GM12878 (cell line): ENCODE measurements around the gene FXYD6. TPM values are rescaled to one million over a fixed set of nuclear protein-coding genes. Genes with fewer than 3 reads are reported as not detected.

Experiments used
- ATF2 ChIP-seq: IDR thresholded peaks from 2 replicates; pipeline ENCODE4 v1.6.1; 2012; ENCODE audit warnings: low read length, inconsistent platforms
- BCL3 ChIP-seq: IDR thresholded peaks from 2 replicates; pipeline ENCODE4 v1.6.1; 2011; ENCODE audit warnings: borderline replicate concordance, low read depth, mild to moderate bottlenecking, moderate library complexity, low read length; ENCODE audit not compliant: insufficient read depth, poor library complexity, severe bottlenecking
- FOXM1 ChIP-seq: IDR thresholded peaks from 2 replicates; pipeline ENCODE4 v1.6.1; 2012; ENCODE audit warnings: low read depth, mild to moderate bottlenecking, inconsistent platforms, low read length, moderate library complexity
- HDAC2 ChIP-seq: fragments of 200-600 bp; sonication (generic); IDR thresholded peaks from 2 replicates; pipeline ENCODE4 v1.6.1; 2017
- IKZF1 ChIP-seq: fragments of 450-650 bp; conservative IDR thresholded peaks from 2 replicates; pipeline ENCODE4 v1.6.1; 2017; ENCODE audit warnings: antibody characterized with exemption, mild to moderate bottlenecking
- KLF5 ChIP-seq: fragments of 450-650 bp; IDR thresholded peaks from 2 replicates; pipeline ENCODE4 v1.6.1; 2014; ENCODE audit warnings: mild to moderate bottlenecking; ENCODE audit not compliant: partially characterized antibody
- MLLT1 ChIP-seq: fragments of 450-650 bp; IDR thresholded peaks from 2 replicates; pipeline ENCODE4 v1.6.1; 2016; ENCODE audit warnings: mild to moderate bottlenecking
- NFIC ChIP-seq: IDR thresholded peaks from 2 replicates; pipeline ENCODE4 v1.6.1; 2012; ENCODE audit warnings: low read depth, mild to moderate bottlenecking, inconsistent platforms, low read length, moderate library complexity
- NFYB ChIP-seq: IDR thresholded peaks from 2 replicates; pipeline ENCODE4 v1.6.1; 2011; ENCODE audit warnings: low read depth, mild to moderate bottlenecking, low read length, improper control_type of control experiment, moderate library complexity; ENCODE audit not compliant: insufficient read depth
- NR2C2 ChIP-seq: IDR thresholded peaks from 2 replicates; pipeline ENCODE4 v1.6.1; 2011; ENCODE audit warnings: borderline replicate concordance, low read depth; ENCODE audit not compliant: control insufficient read depth, insufficient read length
- NRF1 ChIP-seq: conservative IDR thresholded peaks from 2 replicates; pipeline ENCODE4 v1.6.1; 2011; ENCODE audit warnings: mild to moderate bottlenecking, low read depth, low read length, improper control_type of control experiment
- PAX8 ChIP-seq: fragments of 450-650 bp; IDR thresholded peaks from 2 replicates; pipeline ENCODE4 v1.6.1; 2017; ENCODE audit warnings: mild to moderate bottlenecking, moderate library complexity
- POU2F2 ChIP-seq: IDR thresholded peaks from 3 replicates; pipeline ENCODE4 v1.6.1; 2011; ENCODE audit warnings: low read depth, mild to moderate bottlenecking, low read length, borderline replicate concordance
- RELA ChIP-seq: fragments of 450-650 bp; IDR thresholded peaks from 2 replicates; pipeline ENCODE4 v1.8.0; 2014; ENCODE audit warnings: borderline replicate concordance; ENCODE audit not compliant: partially characterized antibody
- RFX5 ChIP-seq: IDR thresholded peaks from 2 replicates; pipeline ENCODE4 v1.6.1; 2011; ENCODE audit warnings: low read depth, low read length, improper control_type of control experiment
- SIN3A ChIP-seq: IDR thresholded peaks from 2 replicates; pipeline ENCODE4 v1.6.1; 2012; ENCODE audit warnings: low read depth, low read length, improper control_type of control experiment
- SMAD5 ChIP-seq: IDR thresholded peaks from 2 replicates; pipeline ENCODE4 v1.6.1; 2016; ENCODE audit warnings: antibody characterized with exemption, low read depth
- SMARCA5 ChIP-seq: fragments of 450-650 bp; IDR thresholded peaks from 2 replicates; pipeline ENCODE4 v1.6.1; 2017; ENCODE audit warnings: mild to moderate bottlenecking
- SMC3 ChIP-seq: IDR thresholded peaks from 2 replicates; pipeline ENCODE4 v1.6.1; 2011; ENCODE audit warnings: low read length, improper control_type of control experiment, borderline replicate concordance
- SUZ12 ChIP-seq: fragments of 200-600 bp; sonication (generic); IDR thresholded peaks from one replicate; pipeline ENCODE4 v1.6.1; 2018; ENCODE audit warnings: antibody characterized with exemption, mild to moderate bottlenecking; ENCODE audit not compliant: unreplicated experiment
- TCF3 ChIP-seq: IDR thresholded peaks from 2 replicates; pipeline ENCODE4 v1.6.1; 2012; ENCODE audit warnings: low read depth, mild to moderate bottlenecking, low read length, borderline replicate concordance; ENCODE audit not compliant: insufficient read depth
- WRNIP1 ChIP-seq: IDR thresholded peaks from 2 replicates; pipeline ENCODE4 v1.6.1; 2011; ENCODE audit warnings: low read depth, low read length, improper control_type of control experiment, borderline replicate concordance
- ZBED1 ChIP-seq: IDR thresholded peaks from 2 replicates; pipeline ENCODE4 v1.6.1; 2016; ENCODE audit warnings: borderline replicate concordance
- ZBTB11 ChIP-seq: fragments of 450-650 bp; formaldehyde crosslinking; IDR thresholded peaks from 2 replicates; pipeline ENCODE4 v1.5.0; 2022; ENCODE audit warnings: mild to moderate bottlenecking, missing genetic modification characterization
- polyA plus RNA-seq, 11 experiments: library from polyadenylated mRNA; depleted of rRNA in 4 of 11; unstranded in 6 of 11; stranded (reverse) in 5 of 11; fragments of >200 nt; fragmentation: Nextera tagmentation in 4 of 11; fragmentation: Illumina TruSeq in 1 of 11; extraction: Ambion mirVana in 4 of 11; extraction: Trizol in 1 of 11; gene quantifications; 1 replicate in 1 of 11; 2 replicates in 10 of 11; pipeline versions ENCODE4 v1.2.1 to v1.2.3, GENCODE V29; 2011 to 2016; ENCODE audit warnings: inconsistent platforms in 2 of 11, missing spikeins in 2 of 11, low read depth in 1 of 11
- total RNA-seq, 4 experiments: library from RNA; depleted of rRNA in 3 of 4; stranded (reverse); fragments of >200 nt in 3 of 4; fragmentation: Illumina TruSeq in 1 of 4; extraction: Trizol in 1 of 4; gene quantifications; 2 replicates each; pipeline versions ENCODE4 v1.2.1 to v1.2.3, GENCODE V29; 2013 to 2021

FXYD6 gene
- total and polyA plus RNA-seq, 10 of the 15 experiments (the other 5 are each of a cell fraction or from before 2014, with no cell fraction given) = 0.09 to 2.0 (median 0.23) TPM; not detected in 2

GRCh38 chr11:117807482-117808327, 68.8 kb downstream of the FXYD6 start (continued):
- peak; percentile 22; the same call in 1 of the 2 replicates for TF ChIP-seq IKZF1
- TF ChIP-seq NRF1 = no peak
- TF ChIP-seq HDAC2 = no peak
- no peak for TF ChIP-seq POU2F2
- no peak for TF ChIP-seq KLF5
- TF ChIP-seq RFX5 = no peak
- TF ChIP-seq WRNIP1 = no peak
- no peak for TF ChIP-seq SUZ12
- no peak for TF ChIP-seq NFIC
- TF ChIP-seq PAX8 = no peak
- TF ChIP-seq SMC3 = peak; percentile 93
- no peak for TF ChIP-seq FOXM1
- no peak for TF ChIP-seq ZBTB11 (CRISPR knock-in tag)
- TF ChIP-seq ZBED1 = no peak
- TF ChIP-seq MLLT1 = no peak
- TF ChIP-seq RELA = no peak
- no peak for TF ChIP-seq BCL3
- no peak for TF ChIP-seq SIN3A
- no peak for TF ChIP-seq NR2C2
- TF ChIP-seq TCF3 = no peak
- peak; percentile 58; the same call in 1 of the 2 replicates for TF ChIP-seq SMARCA5
- no peak for TF ChIP-seq ATF2
- TF ChIP-seq NFYB = no peak
- TF ChIP-seq SMAD5 = no peak
